Measurements from ENCODE around the gene GPRIN3. TPM values are rescaled to one million over a fixed set of nuclear protein-coding genes. Genes with fewer than 3 reads are reported as not detected.
"Not testable (repeated sequence)": the region's sequence is repeated elsewhere in the genome, so short reads cannot be mapped to it uniquely, and the experiment has no call there.

Gene GPRIN3
- total RNA-seq, 1 donor from 2014 or later, result 0.40 TPM

GRCh38 chr4:89263265-89263664, 44.3 kb downstream of the GPRIN3 start:
- ATAC-seq, result no peak

GRCh38 chr4:89259301-89260028, 48.1 kb downstream of the GPRIN3 start:
- DNase-seq (ENCODE audit: low spot score), result no peak
- ATAC-seq, result no peak

More at GRCh38 chr4:89263265-89263664, 44.3 kb downstream of the GPRIN3 start:
- no peak for DNase-seq (ENCODE audit: low spot score)

DNA sequence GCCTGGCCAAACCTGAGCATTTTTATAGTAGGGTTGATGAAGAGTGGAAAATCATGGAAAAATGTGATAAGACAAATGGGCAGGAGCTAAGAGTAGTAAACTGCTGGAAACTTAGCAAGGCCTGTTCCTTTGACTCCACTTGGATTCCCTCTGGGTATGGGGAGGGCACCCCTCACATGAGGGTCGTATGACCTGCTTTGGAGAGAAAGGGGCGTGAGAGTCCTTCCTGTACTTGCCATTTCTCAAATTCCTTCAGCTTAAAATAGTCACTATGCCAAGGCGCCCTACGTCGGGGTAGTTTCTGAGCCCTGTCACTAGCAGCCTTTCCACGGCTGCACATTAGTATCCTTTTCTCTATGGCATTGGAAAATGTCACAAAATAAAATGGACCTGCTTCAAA, 49.1 kb downstream of the GPRIN3 start:
- no peak for DNase-seq (ENCODE audit: low spot score)
- ATAC-seq, result no peak

GRCh38 chr4:89257376-89257775, 50.2 kb downstream of the GPRIN3 start:
- ATAC-seq (no peak), DNase-seq (ENCODE audit: low spot score) (no peak)

DNA sequence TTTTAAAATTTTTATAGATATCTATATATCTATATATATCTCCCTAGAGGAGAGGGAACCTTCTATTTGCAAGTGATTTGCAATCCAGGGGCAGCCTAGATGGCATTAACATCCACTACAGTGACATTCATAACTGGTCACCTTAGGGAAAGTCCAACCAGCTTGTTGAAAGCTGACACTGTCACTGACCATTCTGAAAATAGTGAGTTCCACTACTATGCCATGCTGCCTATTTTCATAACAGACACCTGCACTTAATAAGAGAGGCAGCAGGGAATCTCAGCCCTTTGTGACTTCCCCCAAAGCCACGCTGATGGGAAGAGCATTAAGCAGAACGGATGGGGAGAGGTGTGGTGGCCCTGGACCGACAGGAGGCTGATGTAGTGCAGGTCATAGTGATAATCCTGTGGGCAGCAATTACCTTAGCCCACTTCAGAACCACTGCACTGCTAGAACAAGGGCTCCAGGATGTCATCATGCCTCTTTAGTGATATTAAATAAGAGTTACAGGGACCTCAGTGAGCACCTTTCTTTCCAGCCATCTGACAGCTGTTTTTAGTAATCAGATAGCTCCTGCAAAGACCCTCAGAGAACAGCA, 51.3 kb downstream of the GPRIN3 start:
- DNase-seq (ENCODE audit: low spot score) (no peak), ATAC-seq (no peak)

DNA sequence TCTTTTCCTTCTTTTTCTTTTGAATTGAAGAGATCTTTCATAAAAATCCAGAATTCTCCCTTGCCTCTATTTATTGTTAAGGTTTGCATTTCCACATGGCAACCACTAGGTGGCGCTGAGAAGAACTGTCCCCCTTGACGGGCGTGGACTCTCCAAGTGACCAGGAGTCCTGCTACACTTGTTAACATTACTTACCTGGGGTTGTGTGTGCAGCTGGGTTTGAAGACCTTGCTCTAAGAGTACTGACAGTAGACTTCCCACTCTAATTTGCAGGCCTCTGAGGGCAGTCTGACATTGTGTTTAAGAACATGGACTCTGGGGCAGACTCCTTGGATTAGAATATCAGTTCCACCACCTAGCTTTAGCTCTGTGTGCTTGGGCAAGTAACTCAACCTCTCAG, 52.8 kb downstream of the GPRIN3 start:
- ATAC-seq (peak; percentile 96), DNase-seq (ENCODE audit: low spot score) (peak; percentile 52)

GRCh38 chr4:89254347-89254746, 53.3 kb downstream of the GPRIN3 start:
- not testable (repeated sequence) for ATAC-seq; DNase-seq (ENCODE audit: low spot score)

DNA sequence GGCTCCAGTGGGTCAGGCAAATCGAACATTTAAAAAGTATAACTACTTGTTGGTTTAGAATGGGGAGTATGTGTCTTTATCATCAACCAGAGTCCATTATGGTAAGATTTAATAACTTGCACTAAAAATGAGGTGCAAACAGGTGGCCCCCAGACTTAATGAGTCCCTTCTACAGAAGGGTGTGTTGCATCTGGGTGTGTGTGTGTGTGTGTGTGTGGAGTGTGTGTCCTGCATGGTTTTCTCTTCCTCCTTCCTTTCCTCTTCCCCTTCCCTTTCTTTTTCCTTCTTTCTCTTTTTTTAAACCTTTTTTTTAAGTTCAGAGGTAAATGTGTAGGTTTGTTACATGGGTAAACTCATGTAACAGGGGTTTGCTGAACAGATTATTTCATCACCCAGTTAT, 53.7 kb downstream of the GPRIN3 start:
- ATAC-seq (no peak), DNase-seq (ENCODE audit: low spot score) (no peak)

- DNase-seq (ENCODE audit: low spot score) (no peak), ATAC-seq (no peak)
Observed at GRCh38 chr4:89253311-89253710, 54.3 kb downstream of the GPRIN3 start.

DNA sequence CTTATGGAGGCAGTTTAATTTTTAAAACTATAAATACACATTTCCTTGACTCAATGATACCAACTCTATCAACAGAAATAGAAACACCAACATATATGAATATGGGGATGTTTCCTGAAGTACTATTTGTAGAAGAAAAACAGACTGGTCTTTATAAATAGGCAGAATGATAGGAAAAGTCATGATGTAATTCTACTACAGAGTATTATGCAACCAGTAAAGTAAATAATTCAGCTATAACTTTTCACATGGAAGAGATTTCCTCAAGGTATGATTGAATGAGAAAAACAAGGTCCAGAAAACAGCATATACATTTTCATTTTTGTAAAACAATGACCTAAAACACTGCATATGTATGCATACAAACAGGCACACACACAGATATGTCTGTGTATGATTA, 56.2 kb downstream of the GPRIN3 start:
- ATAC-seq, result no peak
- DNase-seq (ENCODE audit: low spot score), result no peak

- no peak for DNase-seq (ENCODE audit: low spot score)
- no peak for ATAC-seq
Observed at GRCh38 chr4:89249716-89250361, 57.8 kb downstream of the GPRIN3 start.

- DNase-seq (ENCODE audit: low spot score), result no peak
- no peak for ATAC-seq
Observed at GRCh38 chr4:89249313-89249712, 58.3 kb downstream of the GPRIN3 start.

GRCh38 chr4:89248879-89249281, 58.7 kb downstream of the GPRIN3 start:
- DNase-seq (ENCODE audit: low spot score) (no peak), ATAC-seq (no peak)

- DNase-seq (ENCODE audit: low spot score), result no peak
Observed at GRCh38 chr4:89247951-89248350, 59.6 kb downstream of the GPRIN3 start.

GRCh38 chr4:89245459-89245858, 62.1 kb downstream of the GPRIN3 start:
- DNase-seq (ENCODE audit: low spot score) (no peak), ATAC-seq (no peak)

More at GRCh38 chr4:89247951-89248350, 59.6 kb downstream of the GPRIN3 start:
- ATAC-seq, result no peak

- ATAC-seq (no peak), DNase-seq (ENCODE audit: low spot score) (no peak)
Observed at GRCh38 chr4:89243733-89244252, 63.8 kb downstream of the GPRIN3 start.

GRCh38 chr4:89242864-89243732, 64.5 kb downstream of the GPRIN3 start:
- DNase-seq (ENCODE audit: low spot score) (no peak), ATAC-seq (no peak)

- no peak for ATAC-seq
- no peak for DNase-seq (ENCODE audit: low spot score)
Observed at GRCh38 chr4:89242216-89242615, 65.4 kb downstream of the GPRIN3 start.

- DNase-seq (ENCODE audit: low spot score) (no peak), ATAC-seq (no peak)
Observed at GRCh38 chr4:89230271-89230670, 77.3 kb downstream of the GPRIN3 start.

GRCh38 chr4:89226665-89227574, 80.7 kb downstream of the GPRIN3 start:
- ATAC-seq (peak; percentile 100), DNase-seq (ENCODE audit: low spot score) (peak; percentile 74)
